Activated CD4-positive, CD25-positive, alpha-beta regulatory T cell treated with anti-CD3 and anti-CD28 coated beads, Interleukin-2, amount 50 U/mL, for 24 hours (primary cell): Measurements from ENCODE around the gene KAT7.
A peak's percentile ranks its signal among the peaks of the same experiment; 100 is the strongest.

ENCODE experiments used
- ATAC-seq, 2 donors: fragments of 150-1000 bp; cut with Tn5 transposase; one replicate each; pipeline ENCODE4 v1.10.0; 2021; ENCODE audit warnings: mild to moderate bottlenecking in 1 of 2, moderate library complexity in 1 of 2

The KAT7 gene

GRCh38 chr17:49760932-49761558, 27.4 kb upstream of the KAT7 start:
- ATAC-seq: no peak

- no peak for ATAC-seq
Observed at GRCh38 chr17:49762151-49762941, 26.1 kb upstream of the KAT7 start.

GRCh38 chr17:49763735-49764558, 24.5 kb upstream of the KAT7 start, which contains the start of gene FAM117A:
TSS of gene FAM117A (minus strand) at chr17:49764131. CDS start at chr17:49764087, 44 bp downstream.
- peak; percentile 93 for ATAC-seq

- no peak for ATAC-seq
Observed at GRCh38 chr17:49764559-49765180, 23.8 kb upstream of the KAT7 start.

- ATAC-seq: no peak
Observed at GRCh38 chr17:49766918-49767530, 21.5 kb upstream of the KAT7 start.

DNA sequence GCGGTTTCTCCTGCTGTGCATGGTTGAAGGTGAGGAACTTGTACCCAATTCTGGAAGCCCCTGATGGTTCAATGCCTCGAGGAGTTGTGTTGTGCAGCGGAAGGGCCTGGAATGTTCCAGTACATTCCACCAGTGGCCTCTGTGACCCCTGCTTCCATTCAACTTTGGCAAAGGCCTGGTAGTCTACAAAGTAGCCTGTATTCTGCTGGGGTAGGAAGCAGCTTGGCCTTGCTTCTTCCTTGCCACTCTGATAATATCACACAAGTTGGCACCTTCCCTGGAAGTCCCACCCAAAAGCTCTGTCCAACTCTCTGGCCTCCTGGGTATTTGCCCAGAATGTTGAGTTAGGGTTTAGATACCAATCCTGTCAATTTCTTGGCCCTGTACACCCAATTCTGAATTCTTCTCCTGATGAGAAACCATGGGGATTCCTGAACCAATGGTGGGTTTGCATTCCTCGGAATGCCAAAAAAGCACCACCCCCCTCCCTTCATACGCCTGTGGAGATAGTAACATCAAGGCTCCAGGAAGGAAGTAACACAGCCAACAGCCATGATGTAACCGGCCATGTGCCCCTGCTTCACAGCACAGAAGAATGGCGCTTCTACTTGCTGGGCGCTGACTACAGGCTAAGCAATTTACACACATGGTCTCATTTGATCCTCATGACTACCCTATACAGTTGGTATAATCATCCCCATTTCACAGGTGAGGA, 12.8 kb upstream of the KAT7 start:
- no peak for ATAC-seq

DNA sequence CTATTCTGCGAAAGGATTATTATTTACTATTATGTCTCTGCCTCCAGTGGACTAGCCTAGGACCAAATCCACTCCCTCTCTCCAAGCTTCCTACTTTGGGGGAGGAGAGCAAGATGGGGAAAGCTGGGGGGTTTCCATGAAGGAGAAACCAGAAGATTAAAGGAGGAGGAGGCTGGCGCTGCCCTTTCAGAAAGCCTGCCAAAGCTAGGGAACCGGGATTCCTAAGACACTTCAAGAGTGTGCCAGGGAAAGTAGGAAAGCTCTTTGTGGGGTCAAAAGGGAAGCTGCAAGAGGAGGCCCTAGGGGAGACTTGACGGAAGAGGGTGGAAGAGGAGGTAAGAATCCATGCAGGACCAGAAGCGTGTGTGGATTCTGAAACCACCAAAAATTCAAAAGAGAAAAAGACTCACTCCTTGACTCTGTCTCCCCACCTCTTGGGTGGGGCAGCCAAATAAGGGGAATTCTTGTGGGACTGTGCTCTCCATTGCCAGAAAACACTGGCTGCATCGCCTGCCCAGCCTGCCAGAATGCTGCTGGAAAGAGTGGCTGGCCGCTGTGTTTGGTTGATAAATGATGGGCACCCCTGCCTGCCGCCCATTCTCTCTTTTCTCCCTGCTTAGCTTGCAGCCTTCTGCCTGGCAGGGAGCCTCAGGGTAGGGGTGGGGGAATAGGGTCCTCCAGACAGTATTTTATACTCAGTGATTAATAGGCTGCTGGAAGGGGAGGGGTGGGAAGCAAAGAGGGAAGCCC, 11.8 kb upstream of the KAT7 start:
- no peak for ATAC-seq

DNA sequence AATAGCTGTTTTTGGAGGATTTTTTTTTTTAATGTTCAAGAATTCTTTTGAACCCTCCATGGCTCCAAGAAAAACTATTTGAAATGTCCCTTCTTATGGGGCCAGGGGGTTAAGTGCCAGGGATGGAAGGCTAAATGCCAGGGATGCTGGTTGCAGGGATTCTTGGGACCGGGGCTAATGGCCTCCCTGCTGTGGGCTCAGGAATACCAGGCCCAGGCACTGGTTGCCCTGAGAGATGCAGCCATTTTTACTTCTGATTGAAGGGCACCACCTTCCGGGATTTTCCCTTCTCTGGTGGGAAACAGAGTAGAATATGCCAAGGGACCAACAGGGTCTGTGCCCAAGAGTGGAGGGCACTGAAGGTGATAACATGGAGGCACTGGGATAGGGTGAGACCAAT, 10.9 kb upstream of the KAT7 start:
- no peak for ATAC-seq

DNA sequence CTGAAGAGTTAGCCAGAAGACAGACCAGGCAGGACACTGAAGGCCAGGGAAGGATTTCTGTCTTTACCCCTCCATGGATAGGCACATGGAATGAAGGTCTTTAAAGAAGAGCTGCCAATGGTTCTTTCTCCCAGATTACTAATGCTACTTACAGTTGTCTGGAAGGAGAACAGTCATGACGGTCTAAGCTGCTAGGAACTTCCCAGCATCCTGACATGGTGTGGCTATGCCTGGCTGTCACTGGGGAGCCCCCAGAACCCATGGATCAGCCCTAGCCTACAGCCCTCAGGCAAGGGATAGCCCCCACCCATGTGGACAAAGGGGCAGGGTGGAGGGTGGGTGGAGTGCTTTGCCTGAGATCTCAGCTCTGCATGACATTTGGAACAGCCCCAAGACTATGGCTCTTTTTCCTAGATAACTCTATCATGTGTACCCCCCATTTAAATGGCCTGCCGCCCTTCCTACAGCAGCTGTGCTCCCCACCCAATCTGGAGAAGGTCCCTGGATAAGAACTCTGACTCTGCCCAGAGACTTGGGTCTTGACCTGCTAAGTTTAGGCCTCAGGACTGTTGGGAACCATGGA, 9.2 kb upstream of the KAT7 start:
- no peak for ATAC-seq

- ATAC-seq: peak; percentile 60 to 66
Observed at GRCh38 chr17:49779739-49780231, 8.7 kb upstream of the KAT7 start.

- no peak for ATAC-seq
Observed at GRCh38 chr17:49783071-49783715, 5.3 kb upstream of the KAT7 start.

DNA sequence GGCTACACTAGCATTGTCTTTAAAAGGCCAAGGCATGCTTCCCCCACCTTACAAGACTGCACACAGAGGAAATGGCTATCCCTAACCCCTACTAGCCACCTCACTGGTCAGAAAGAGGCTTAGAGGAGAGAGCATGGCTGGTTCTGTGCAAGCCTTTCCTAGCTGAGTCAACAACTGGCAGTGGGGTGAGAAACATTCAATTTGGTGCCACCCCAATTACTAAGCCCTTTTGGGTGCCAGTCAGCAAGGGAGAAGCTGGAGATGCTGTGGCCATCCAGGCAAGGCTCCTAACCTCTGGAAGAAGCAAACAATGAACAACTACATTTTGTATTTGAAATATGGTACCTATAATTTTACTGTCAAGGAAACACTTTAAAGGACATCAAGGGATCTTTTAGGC, 4.7 kb upstream of the KAT7 start:
- ATAC-seq: no peak

- no peak for ATAC-seq
Observed at GRCh38 chr17:49784636-49785035, 3.8 kb upstream of the KAT7 start.

GRCh38 chr17:49787884-49788477, 500 bp upstream of the KAT7 start:
- ATAC-seq: no peak

DNA sequence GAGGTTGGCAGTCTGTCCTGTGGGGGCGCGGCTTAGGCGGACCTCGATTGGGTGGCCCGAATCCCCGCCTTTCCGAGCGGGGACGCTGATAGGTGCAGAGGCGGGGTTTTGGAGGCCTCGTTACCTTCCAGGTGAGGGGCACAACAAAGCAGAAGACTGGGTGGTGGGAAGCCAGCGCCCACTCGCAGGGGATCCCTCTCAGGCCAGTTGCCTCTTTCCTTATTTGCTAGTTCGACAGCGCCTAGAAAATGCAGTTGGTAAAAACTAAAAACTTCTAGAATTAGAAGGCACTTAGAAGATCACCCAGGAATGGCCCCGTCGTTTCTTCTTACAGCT, 730 bp downstream of the KAT7 start:
- no peak for ATAC-seq

DNA sequence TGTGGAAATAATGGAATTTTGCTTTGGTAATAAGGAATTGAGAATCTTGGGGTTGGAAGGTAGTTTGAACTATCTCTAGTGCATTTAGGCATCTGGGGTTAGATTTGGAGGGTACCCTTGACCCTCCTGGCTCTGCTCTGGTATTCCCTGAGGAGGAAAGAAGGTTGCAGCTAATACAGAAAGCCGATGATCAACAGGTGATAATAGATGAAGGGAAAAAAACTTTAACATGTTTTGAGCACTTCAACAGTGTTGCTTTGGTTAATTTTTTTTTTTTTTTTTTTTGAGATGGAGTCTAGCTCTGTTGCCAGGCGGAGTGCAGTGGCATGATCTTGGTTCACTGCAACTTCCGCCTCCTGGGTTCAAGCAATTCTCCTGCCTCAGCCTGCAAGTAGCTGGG, 4.8 kb downstream of the KAT7 start:
- no peak for ATAC-seq

GRCh38 chr17:49795372-49795771, 6.9 kb downstream of the KAT7 start:
- ATAC-seq: no peak

- ATAC-seq: no peak
Observed at GRCh38 chr17:49798182-49798581, 9.7 kb downstream of the KAT7 start.

- ATAC-seq: no peak
Observed at GRCh38 chr17:49798738-49799137, 10.3 kb downstream of the KAT7 start.

GRCh38 chr17:49809056-49809455, 20.6 kb downstream of the KAT7 start:
- ATAC-seq: no peak
